ENCODE results near the gene ARPC5.

DNA sequence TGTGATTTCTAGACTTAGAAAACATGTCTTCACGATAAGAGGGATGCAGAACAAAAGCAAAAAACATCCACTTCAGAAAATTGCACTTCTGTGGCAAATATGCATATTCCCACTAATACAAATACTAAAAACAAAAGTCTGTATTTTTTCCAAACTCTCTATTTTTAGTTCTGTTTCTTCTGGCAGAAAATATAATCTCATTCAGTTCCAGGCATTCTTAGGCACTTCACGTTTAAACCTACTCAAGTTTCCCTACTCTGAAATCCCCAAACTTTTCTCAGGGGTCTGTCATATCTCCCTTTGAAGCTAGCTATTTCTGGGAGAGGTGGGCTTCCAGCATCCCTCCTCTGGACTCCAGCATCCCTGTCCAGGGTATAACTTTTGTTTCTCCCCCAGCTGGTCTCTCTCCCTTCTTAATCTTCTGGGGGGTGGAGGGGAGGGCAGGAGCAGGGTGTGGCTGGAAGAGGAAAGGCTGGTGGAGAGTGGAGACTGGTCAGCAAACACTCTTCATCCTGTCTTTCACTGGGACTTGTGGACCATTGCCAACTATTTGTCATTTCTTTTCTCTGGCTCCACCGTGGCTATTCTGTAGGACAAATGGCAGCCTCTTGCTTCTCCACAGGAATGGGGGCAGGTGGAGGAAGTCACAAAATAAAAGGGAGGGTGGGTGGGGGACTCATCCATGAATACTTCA, 25.7 kb downstream of the ARPC5 start:
- TF ChIP-seq POLR2A (IDR thresholded peaks at IDR 0.05) (no peak), CTCF (IDR thresholded peaks at IDR 0.05 in 4 of 5, conservative IDR thresholded peaks at IDR 0.05 in 1 of 5) (no peak)

Measured in gastrocnemius medialis (tissue), 4 donors.